WTC11 (cell line): ENCODE data around the gene TNFRSF13B.

Source experiments
- RELA ChIP-seq: sonication (generic); formaldehyde crosslinking; IDR thresholded peaks from 2 replicates; pipeline ENCODE4 v1.8.1; 2022; ENCODE audit warnings: missing genetic modification reagents, mild to moderate bottlenecking, borderline replicate concordance
- ZBTB21 ChIP-seq: sonication (generic); formaldehyde crosslinking; IDR thresholded peaks from 2 replicates; pipeline ENCODE4 v1.8.1; 2023; ENCODE audit warnings: mild to moderate bottlenecking, missing genetic modification reagents, borderline replicate concordance
- TF ChIP-seq, protein P1 (sequence below): fragments of 200-600 bp; IDR thresholded peaks from 2 replicates; pipeline ENCODE4 v1.8.0; 2022; ENCODE audit warnings: antibody characterized with exemption
- TF ChIP-seq, protein P2 (sequence below): sonication (generic); formaldehyde crosslinking; IDR thresholded peaks from 2 replicates; pipeline ENCODE4 v1.8.1; 2022; ENCODE audit warnings: low read depth, missing genetic modification reagents, borderline replicate concordance

DNA sequence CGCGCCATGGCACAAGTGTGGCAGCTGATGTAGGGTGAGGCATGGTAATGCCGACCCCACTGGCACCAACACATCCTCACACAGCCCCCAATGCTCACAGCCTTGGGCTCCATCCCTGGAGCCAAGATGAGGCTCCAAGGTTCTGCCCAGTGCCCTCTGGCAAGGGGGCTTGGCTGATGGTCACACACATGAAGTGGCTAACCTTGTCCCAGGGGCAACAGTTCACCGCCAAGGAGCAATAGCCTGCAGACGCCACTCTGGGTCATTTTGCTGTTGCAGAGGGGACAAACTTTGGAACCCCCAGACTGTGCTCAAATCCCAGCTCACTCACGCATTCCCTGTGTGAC lies 26.8 kb downstream of the TNFRSF13B start:
- TF ChIP-seq ZBTB21 (CRISPR knock-in tag): no peak
- TF ChIP-seq, protein P1, sequence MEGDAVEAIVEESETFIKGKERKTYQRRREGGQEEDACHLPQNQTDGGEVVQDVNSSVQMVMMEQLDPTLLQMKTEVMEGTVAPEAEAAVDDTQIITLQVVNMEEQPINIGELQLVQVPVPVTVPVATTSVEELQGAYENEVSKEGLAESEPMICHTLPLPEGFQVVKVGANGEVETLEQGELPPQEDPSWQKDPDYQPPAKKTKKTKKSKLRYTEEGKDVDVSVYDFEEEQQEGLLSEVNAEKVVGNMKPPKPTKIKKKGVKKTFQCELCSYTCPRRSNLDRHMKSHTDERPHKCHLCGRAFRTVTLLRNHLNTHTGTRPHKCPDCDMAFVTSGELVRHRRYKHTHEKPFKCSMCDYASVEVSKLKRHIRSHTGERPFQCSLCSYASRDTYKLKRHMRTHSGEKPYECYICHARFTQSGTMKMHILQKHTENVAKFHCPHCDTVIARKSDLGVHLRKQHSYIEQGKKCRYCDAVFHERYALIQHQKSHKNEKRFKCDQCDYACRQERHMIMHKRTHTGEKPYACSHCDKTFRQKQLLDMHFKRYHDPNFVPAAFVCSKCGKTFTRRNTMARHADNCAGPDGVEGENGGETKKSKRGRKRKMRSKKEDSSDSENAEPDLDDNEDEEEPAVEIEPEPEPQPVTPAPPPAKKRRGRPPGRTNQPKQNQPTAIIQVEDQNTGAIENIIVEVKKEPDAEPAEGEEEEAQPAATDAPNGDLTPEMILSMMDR: no peak
- TF ChIP-seq RELA (CRISPR knock-in tag): no peak
- TF ChIP-seq, protein P2, sequence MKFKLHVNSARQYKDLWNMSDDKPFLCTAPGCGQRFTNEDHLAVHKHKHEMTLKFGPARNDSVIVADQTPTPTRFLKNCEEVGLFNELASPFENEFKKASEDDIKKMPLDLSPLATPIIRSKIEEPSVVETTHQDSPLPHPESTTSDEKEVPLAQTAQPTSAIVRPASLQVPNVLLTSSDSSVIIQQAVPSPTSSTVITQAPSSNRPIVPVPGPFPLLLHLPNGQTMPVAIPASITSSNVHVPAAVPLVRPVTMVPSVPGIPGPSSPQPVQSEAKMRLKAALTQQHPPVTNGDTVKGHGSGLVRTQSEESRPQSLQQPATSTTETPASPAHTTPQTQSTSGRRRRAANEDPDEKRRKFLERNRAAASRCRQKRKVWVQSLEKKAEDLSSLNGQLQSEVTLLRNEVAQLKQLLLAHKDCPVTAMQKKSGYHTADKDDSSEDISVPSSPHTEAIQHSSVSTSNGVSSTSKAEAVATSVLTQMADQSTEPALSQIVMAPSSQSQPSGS (CRISPR knock-in tag): no peak
